ENCODE results near the gene GPHN. TPM values are rescaled to one million over a fixed set of nuclear protein-coding genes. Genes with fewer than 3 reads are reported as not detected.

GPHN gene
- total and polyA plus RNA-seq, 10 of the 15 experiments (the other 5 are each of a cell fraction or from before 2014, with no cell fraction given): 22.3 to 48.8 (median 33.1) TPM

DNA sequence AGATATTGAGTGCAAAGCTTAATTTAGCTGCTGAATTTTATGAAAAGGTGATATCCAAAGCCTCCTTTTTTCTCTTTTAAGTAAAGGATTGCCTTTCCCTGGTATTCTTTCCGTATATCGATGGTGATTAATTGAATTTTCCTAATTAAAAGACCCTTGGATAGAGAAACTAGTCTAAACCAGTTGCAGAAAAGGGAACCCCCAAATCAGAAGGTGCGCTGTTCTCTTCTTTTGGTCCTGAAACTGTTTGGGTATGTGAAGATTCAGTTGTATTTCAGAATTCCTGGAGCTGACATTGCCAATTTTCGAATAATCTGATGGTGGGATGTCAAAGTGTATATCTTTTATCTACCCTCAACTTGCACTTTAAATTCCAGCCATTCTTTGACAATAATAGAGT lies 1.9 kb downstream of the GPHN start (continued):
- TF ChIP-seq E4F1 (IDR thresholded peaks at IDR 0.05; ENCODE audit: borderline replicate concordance, partially characterized antibody) (no peak), TCF7 (IDR thresholded peaks at IDR 0.05; ENCODE audit: borderline replicate concordance) (no peak), CUX1 (IDR thresholded peaks at IDR 0.05; ENCODE audit: insufficient replicate concordance, low read depth, low read length) (no peak), TBL1XR1 (IDR thresholded peaks at IDR 0.05; ENCODE audit: low read depth, low read length) (no peak)
- TF ChIP-seq, protein P1, sequence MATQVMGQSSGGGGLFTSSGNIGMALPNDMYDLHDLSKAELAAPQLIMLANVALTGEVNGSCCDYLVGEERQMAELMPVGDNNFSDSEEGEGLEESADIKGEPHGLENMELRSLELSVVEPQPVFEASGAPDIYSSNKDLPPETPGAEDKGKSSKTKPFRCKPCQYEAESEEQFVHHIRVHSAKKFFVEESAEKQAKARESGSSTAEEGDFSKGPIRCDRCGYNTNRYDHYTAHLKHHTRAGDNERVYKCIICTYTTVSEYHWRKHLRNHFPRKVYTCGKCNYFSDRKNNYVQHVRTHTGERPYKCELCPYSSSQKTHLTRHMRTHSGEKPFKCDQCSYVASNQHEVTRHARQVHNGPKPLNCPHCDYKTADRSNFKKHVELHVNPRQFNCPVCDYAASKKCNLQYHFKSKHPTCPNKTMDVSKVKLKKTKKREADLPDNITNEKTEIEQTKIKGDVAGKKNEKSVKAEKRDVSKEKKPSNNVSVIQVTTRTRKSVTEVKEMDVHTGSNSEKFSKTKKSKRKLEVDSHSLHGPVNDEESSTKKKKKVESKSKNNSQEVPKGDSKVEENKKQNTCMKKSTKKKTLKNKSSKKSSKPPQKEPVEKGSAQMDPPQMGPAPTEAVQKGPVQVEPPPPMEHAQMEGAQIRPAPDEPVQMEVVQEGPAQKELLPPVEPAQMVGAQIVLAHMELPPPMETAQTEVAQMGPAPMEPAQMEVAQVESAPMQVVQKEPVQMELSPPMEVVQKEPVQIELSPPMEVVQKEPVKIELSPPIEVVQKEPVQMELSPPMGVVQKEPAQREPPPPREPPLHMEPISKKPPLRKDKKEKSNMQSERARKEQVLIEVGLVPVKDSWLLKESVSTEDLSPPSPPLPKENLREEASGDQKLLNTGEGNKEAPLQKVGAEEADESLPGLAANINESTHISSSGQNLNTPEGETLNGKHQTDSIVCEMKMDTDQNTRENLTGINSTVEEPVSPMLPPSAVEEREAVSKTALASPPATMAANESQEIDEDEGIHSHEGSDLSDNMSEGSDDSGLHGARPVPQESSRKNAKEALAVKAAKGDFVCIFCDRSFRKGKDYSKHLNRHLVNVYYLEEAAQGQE (IDR thresholded peaks at IDR 0.05; ENCODE audit: low read depth, low read length): peak; percentile 88
